IMR-90 (cell line): ENCODE measurements around the gene SKAP1. TPM values are rescaled to one million over a fixed set of nuclear protein-coding genes. Genes with fewer than 3 reads are reported as not detected.

Experiments
- ATAC-seq: fragments of 200-7000 bp; cut with Tn5 transposase; 2 replicates; pipeline ENCODE4 v1.9.1; 2020; ENCODE audit warnings: low read depth, mild to moderate bottlenecking, moderate library complexity
- BruUV-seq: library from RNA; stranded (reverse); fragments of 400-500 nt; replicated peaks from 2 replicates; lab custom pipeline; 2021; lab: Mats Ljungman, UMichigan
- CTCF ChIA-PET: fragments of 300-600 bp; formaldehyde crosslinking; extraction: SDS; loops from one replicate; lab custom pipeline; 2021; ENCODE audit warnings: antibody characterized with exemption; lab: Yijun Ruan, JAX
- POLR2A ChIA-PET: fragments of 300-600 bp; sonication (Branson Sonifier 250); formaldehyde crosslinking; loops from one replicate; lab custom pipeline; 2022; ENCODE audit warnings: antibody characterized with exemption; ENCODE audit not compliant: unreplicated experiment; lab: Charles Lee
- DNase-seq: peaks from one replicate; pipeline ENCODE4 v3.0.0; 2013
- H2AFZ ChIP-seq: replicated peaks from 2 replicates; pipeline ENCODE3; 2013; ENCODE audit warnings: low read length, mild to moderate bottlenecking; ENCODE audit not compliant: poor library complexity
- H2AK5ac ChIP-seq: 2 replicates; pipeline ENCODE4 v1.6.1; 2013; ENCODE audit warnings: low read depth, low read length, inconsistent platforms
- H2AK9ac ChIP-seq: replicated peaks from 2 replicates; pipeline ENCODE3; 2013; ENCODE audit warnings: mild to moderate bottlenecking, low read depth, low read length, moderate library complexity; ENCODE audit not compliant: poor library complexity
- H2BK120ac ChIP-seq: 2 replicates; pipeline ENCODE4 v1.6.1; 2013; ENCODE audit warnings: low read depth, low read length, inconsistent platforms
- H2BK15ac ChIP-seq: 3 replicates; pipeline ENCODE4 v1.6.1; 2013; ENCODE audit warnings: low read depth, low read length, inconsistent platforms
- H2BK20ac ChIP-seq: 2 replicates; pipeline ENCODE4 v1.6.1; 2013; ENCODE audit warnings: low read depth, mild to moderate bottlenecking, inconsistent platforms, low read length, moderate library complexity
- H2BK5ac ChIP-seq: 2 replicates; pipeline ENCODE4 v1.6.1; 2013; ENCODE audit warnings: mild to moderate bottlenecking, low read depth, low read length, inconsistent platforms; ENCODE audit not compliant: poor library complexity, severe bottlenecking
- H3K14ac ChIP-seq: replicated peaks from 2 replicates; pipeline ENCODE4 v1.6.1; 2013; ENCODE audit warnings: low read depth, low read length, inconsistent platforms
- H3K18ac ChIP-seq: 2 replicates; pipeline ENCODE4 v1.6.1; 2013; ENCODE audit warnings: low read depth, low read length, control low read depth
- H3K23ac ChIP-seq: 2 replicates; pipeline ENCODE4 v1.6.1; 2013; ENCODE audit warnings: low read depth, low read length, inconsistent platforms
- H3K27ac ChIP-seq: 2 replicates; pipeline ENCODE4 v1.5.1; 2013; ENCODE audit warnings: mild to moderate bottlenecking, control low read depth, low read length; ENCODE audit not compliant: insufficient read depth
- H3K27me3 ChIP-seq: 2 replicates; pipeline ENCODE4 v1.6.1; 2013; ENCODE audit warnings: low read length; ENCODE audit not compliant: control insufficient read depth, insufficient read depth
- H3K36me3 ChIP-seq: 2 replicates; pipeline ENCODE4 v1.6.1; 2013; ENCODE audit warnings: low read length, mixed read lengths; ENCODE audit not compliant: control insufficient read depth, insufficient read depth
- H3K4ac ChIP-seq: 2 replicates; pipeline ENCODE4 v1.6.1; 2013; ENCODE audit warnings: low read depth, low read length, inconsistent platforms
- H3K4me1 ChIP-seq: 2 replicates; pipeline ENCODE4 v1.6.1; 2013; ENCODE audit warnings: low read length, mixed read lengths; ENCODE audit not compliant: control insufficient read depth, insufficient read depth
- H3K4me2 ChIP-seq: 2 replicates; pipeline ENCODE4 v1.6.1; 2013; ENCODE audit warnings: low read depth, mild to moderate bottlenecking, control low read depth, low read length, moderate library complexity
- H3K4me3 ChIP-seq: 2 replicates; pipeline ENCODE4 v1.5.1; 2013; ENCODE audit warnings: low read depth, mild to moderate bottlenecking, control low read depth, low read length, moderate library complexity; ENCODE audit not compliant: insufficient read depth
- H3K56ac ChIP-seq: 2 replicates; pipeline ENCODE4 v1.6.1; 2013; ENCODE audit warnings: low read length, inconsistent platforms; ENCODE audit not compliant: insufficient read depth; ENCODE audit errors: extremely low read depth
- H3K79me1 ChIP-seq, 2 experiments: 2 replicates each; pipeline ENCODE4 v1.6.1; 2013; ENCODE audit warnings: low read length in 2 of 2, inconsistent platforms in 1 of 2, low read depth in 1 of 2
- H3K9ac ChIP-seq: 2 replicates; pipeline ENCODE4 v1.6.1; 2013; ENCODE audit warnings: low read depth, low read length, control low read depth
- H3K9me1 ChIP-seq: 2 replicates; pipeline ENCODE4 v1.6.1; 2013; ENCODE audit warnings: low read length, inconsistent platforms; ENCODE audit not compliant: insufficient read depth
- H3K9me3 ChIP-seq: 2 replicates; pipeline ENCODE4 v1.6.1; 2013; ENCODE audit warnings: low read length; ENCODE audit not compliant: control insufficient read depth, insufficient read depth
- H4K20me1 ChIP-seq: 2 replicates; pipeline ENCODE4 v1.6.1; 2013; ENCODE audit warnings: low read length, inconsistent platforms; ENCODE audit not compliant: insufficient read depth
- H4K5ac ChIP-seq: 2 replicates; pipeline ENCODE4 v1.6.1; 2013; ENCODE audit warnings: mild to moderate bottlenecking, low read depth, low read length, control low read depth
- H4K8ac ChIP-seq, 2 experiments: 2 replicates each; pipeline ENCODE4 v1.6.1; 2013; ENCODE audit warnings: low read depth in 2 of 2, low read length in 2 of 2, control low read depth in 1 of 2, inconsistent platforms in 1 of 2
- H4K91ac ChIP-seq: 2 replicates; pipeline ENCODE4 v1.6.1; 2013; ENCODE audit warnings: low read depth, low read length, inconsistent platforms; ENCODE audit not compliant: insufficient read depth
- MXI1 ChIP-seq: IDR thresholded peaks from 2 replicates; pipeline ENCODE4 v1.6.1; 2012; ENCODE audit warnings: low read depth, mild to moderate bottlenecking, low read length, moderate library complexity, borderline replicate concordance
- WGBS, 2 experiments: methylation state at CpG; one replicate each; pipeline versions ENCODE4 v1.1.5 to v1.1.7; 2013; ENCODE audit warnings: missing lambda C conversion rate in 2 of 2; ENCODE audit not compliant: insufficient read length in 1 of 2; ENCODE audit errors: extremely low coverage in 2 of 2; 5-methylcytosine and 5-hydroxymethylcytosine counted together
- dilution Hi-C: fragments of 300-500 bp; cut with HindIII; formaldehyde crosslinking; loops from one replicate; pipeline ENCODE4 v1.14.3; 2018; ENCODE audit warnings: low sequenced_read_pairs; ENCODE audit not compliant: unreplicated experiment
- in situ Hi-C: fragments of 300-500 bp; cut with MboI; formaldehyde crosslinking; loops from 3 replicates; pipeline ENCODE4 v1.14.3; 2019; ENCODE audit warnings: low sequenced_read_pairs, inconsistent platforms, mixed read lengths
- intact Hi-C: fragments of 100-400 bp; cut with micrococcal nuclease; formaldehyde crosslinking; loops from 2 replicates; pipeline ENCODE4 v1.10.0; 2022
- polyA plus RNA-seq, 3 experiments: library from polyadenylated mRNA; depleted of rRNA; stranded (reverse); fragments of >200 nt; gene quantifications; 2 replicates each; pipeline ENCODE4 v1.2.3, GENCODE V29; 2012; ENCODE audit warnings: low replicate concordance in 1 of 3
- total RNA-seq: library from RNA; depleted of rRNA; stranded (reverse); fragments of >200 nt; gene quantifications from 2 replicates; pipeline ENCODE4 v1.2.3, GENCODE V29; 2012
- TF ChIP-seq, protein P1 (sequence below): fragments of 150-350 bp; IDR thresholded peaks from 2 replicates; pipeline ENCODE4 v1.6.1; 2016; ENCODE audit warnings: low read depth, mild to moderate bottlenecking, low read length, moderate library complexity, borderline replicate concordance

SKAP1 gene
- total and polyA plus RNA-seq, 2 of the 4 experiments (the other 2 are of a cell fraction) = not detected

DNA sequence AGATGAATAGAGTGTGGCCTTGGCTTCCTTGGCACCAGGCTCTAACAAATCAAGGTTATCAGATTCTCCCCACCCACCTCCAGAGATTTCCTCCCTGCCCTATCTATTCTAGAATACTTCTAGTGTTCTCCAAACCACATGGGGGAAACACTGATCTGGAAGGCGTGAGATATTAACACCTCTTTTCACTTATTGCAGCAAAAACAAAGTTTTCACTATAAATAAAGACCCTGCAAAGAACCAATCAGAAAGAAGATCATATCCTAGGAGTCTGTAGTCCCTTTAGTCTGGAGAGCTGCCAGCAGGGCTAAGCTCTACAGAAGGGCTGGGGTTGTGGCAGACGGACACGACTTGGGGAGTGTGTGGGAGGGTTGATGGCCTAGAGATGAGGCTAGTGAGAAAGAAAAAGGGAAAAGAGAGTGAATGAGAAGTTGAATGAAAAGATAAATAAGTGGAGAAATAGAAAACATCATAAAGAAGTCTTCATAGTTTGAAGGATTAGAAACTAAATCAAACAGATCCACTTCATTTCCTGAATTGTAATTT is 8.6 kb upstream of the SKAP1 start:
- H3K4me2 ChIP-seq = no peak overlapping the region
- no peak overlapping the region for H2AK5ac ChIP-seq
- no peak overlapping the region for H3K14ac ChIP-seq
- no peak overlapping the region for H4K8ac ChIP-seq
- H3K4ac ChIP-seq = no peak overlapping the region
- no CpG with 5 or more reads among the region's 3 CpGs for WGBS, 2 experiments
- ATAC-seq (no peak), DNase-seq (no peak)
- H3K4me1 ChIP-seq = no peaks in the 10 kb centered on the region
- no peak overlapping the region for H3K56ac ChIP-seq
- no peak overlapping the region for H2AK9ac ChIP-seq
- H3K23ac ChIP-seq = no peak overlapping the region
- peaks cover 74% of the 10 kb centered on the region for H3K27me3 ChIP-seq
- no peak overlapping the region for H3K9ac ChIP-seq
- TF ChIP-seq, protein P1, sequence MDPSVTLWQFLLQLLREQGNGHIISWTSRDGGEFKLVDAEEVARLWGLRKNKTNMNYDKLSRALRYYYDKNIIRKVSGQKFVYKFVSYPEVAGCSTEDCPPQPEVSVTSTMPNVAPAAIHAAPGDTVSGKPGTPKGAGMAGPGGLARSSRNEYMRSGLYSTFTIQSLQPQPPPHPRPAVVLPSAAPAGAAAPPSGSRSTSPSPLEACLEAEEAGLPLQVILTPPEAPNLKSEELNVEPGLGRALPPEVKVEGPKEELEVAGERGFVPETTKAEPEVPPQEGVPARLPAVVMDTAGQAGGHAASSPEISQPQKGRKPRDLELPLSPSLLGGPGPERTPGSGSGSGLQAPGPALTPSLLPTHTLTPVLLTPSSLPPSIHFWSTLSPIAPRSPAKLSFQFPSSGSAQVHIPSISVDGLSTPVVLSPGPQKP = no peak
- TF ChIP-seq MXI1 = no peak
- H3K36me3 ChIP-seq = no peaks in the 10 kb centered on the region
- ChIA-PET CTCF (no interaction called here), POLR2A (no interaction called here)
- no peak overlapping the region for H4K5ac ChIP-seq
- H2BK15ac ChIP-seq = no peak overlapping the region
- no peak overlapping the region for H2BK5ac ChIP-seq
- peaks cover 5% of the 10 kb centered on the region for H3K9me3 ChIP-seq
- H4K91ac ChIP-seq = no peak overlapping the region
- intact Hi-C loops = no loop called here
- no peak overlapping the region for H3K4me3 ChIP-seq
- H2BK120ac ChIP-seq = no peak overlapping the region
- in situ Hi-C loops = no loop called here
- no peaks in the 10 kb centered on the region for H4K20me1 ChIP-seq
- H3K9me1 ChIP-seq = no peaks in the 10 kb centered on the region
- H3K27ac ChIP-seq = no peak overlapping the region
- no peak overlapping the region for H2AFZ ChIP-seq
- no TSS peak for BruUV-seq
- H3K18ac ChIP-seq = no peak overlapping the region
- H2BK20ac ChIP-seq = no peak overlapping the region
- dilution Hi-C loops = no loop called here
- H3K79me1 ChIP-seq = no peaks in the 10 kb centered on the region
